Measurements from ENCODE around the gene ARHGAP28. TPM values are rescaled to one million over a fixed set of nuclear protein-coding genes. Genes with fewer than 3 reads are reported as not detected.

Gene ARHGAP28
- total RNA-seq, 2 experiments from 2014 or later, result not detected

DNA sequence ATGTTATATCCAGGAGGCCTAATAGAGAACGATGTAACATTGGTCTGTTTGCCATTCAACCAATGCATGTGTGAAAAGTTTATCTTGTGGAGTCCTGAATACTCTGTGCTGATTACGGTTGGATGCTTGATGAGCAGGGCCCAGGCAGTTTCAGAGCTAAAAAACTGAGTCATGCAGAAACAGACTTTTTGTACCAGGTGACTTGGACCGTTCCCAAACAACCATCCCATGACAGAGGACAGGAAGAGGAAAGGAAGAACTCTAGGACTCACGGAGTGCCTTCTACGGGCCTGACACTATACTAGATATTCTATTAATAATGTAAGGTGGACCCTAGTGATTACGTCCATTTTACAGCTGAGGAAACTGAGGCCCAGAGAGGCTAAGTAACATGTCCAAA is 142.1 kb downstream of the ARHGAP28 start:
- Histone ChIP-seq H3K36me3 (ENCODE audit: insufficient read depth, low read length) (no peaks in the 10 kb centered on the region), H3K4me1 (ENCODE audit: insufficient read depth, low read length) (no peaks in the 10 kb centered on the region), H3K4me3 (ENCODE audit: low read length) (no peak overlapping the region), H3K27me3 (ENCODE audit: control insufficient read depth in 1 of 2, insufficient read depth in 2 of 2, low read length in 2 of 2) (no peaks in the 10 kb centered on the region), H3K9me3 (ENCODE audit: control insufficient read depth in 1 of 2, insufficient read depth in 1 of 2, low read length in 2 of 2) (no peaks in the 10 kb centered on the region), H3K27ac (ENCODE audit: low read depth in 1 of 2, low read length in 2 of 2) (no peak overlapping the region)
- DNase-seq (no peak), ATAC-seq (ENCODE audit: poor library complexity) (no peak)
- Mint-ChIP-seq H3K27me3 (peaks cover 4% of the 10 kb centered on the region), H3K9me3 (peaks cover 2% of the 10 kb centered on the region), H3K36me3 (ENCODE audit: low read depth) (no peaks in the 10 kb centered on the region), H3K27ac (no peak overlapping the region), H3K4me1 (ENCODE audit: low read depth) (no peaks in the 10 kb centered on the region), H3K4me3 (no peak overlapping the region)
- ChIA-PET CTCF (no interaction called here), POLR2A (no interaction called here)
- TF ChIP-seq, protein P1, sequence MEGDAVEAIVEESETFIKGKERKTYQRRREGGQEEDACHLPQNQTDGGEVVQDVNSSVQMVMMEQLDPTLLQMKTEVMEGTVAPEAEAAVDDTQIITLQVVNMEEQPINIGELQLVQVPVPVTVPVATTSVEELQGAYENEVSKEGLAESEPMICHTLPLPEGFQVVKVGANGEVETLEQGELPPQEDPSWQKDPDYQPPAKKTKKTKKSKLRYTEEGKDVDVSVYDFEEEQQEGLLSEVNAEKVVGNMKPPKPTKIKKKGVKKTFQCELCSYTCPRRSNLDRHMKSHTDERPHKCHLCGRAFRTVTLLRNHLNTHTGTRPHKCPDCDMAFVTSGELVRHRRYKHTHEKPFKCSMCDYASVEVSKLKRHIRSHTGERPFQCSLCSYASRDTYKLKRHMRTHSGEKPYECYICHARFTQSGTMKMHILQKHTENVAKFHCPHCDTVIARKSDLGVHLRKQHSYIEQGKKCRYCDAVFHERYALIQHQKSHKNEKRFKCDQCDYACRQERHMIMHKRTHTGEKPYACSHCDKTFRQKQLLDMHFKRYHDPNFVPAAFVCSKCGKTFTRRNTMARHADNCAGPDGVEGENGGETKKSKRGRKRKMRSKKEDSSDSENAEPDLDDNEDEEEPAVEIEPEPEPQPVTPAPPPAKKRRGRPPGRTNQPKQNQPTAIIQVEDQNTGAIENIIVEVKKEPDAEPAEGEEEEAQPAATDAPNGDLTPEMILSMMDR (IDR thresholded peaks at IDR 0.05), result no peak
- intact Hi-C loops (cut with DNase I, micrococcal nuclease), result no loop called here

- intact Hi-C loops (cut with DNase I, micrococcal nuclease), result no loop called here
- Mint-ChIP-seq H3K36me3 (ENCODE audit: low read depth) (no peaks in the 10 kb centered on the region), H3K27me3 (peaks cover 1% of the 10 kb centered on the region), H3K4me3 (no peak overlapping the region), H3K27ac (no peak overlapping the region), H3K9me3 (peaks cover 2% of the 10 kb centered on the region), H3K4me1 (ENCODE audit: low read depth) (no peaks in the 10 kb centered on the region)
- DNase-seq (no peak), ATAC-seq (ENCODE audit: poor library complexity) (no peak)
- Histone ChIP-seq H3K4me1 (ENCODE audit: insufficient read depth, low read length) (no peaks in the 10 kb centered on the region), H3K27me3 (ENCODE audit: control insufficient read depth in 1 of 2, insufficient read depth in 2 of 2, low read length in 2 of 2) (no peaks in the 10 kb centered on the region), H3K27ac (ENCODE audit: low read depth in 1 of 2, low read length in 2 of 2) (no peak overlapping the region), H3K9me3 (ENCODE audit: control insufficient read depth in 1 of 2, insufficient read depth in 1 of 2, low read length in 2 of 2) (peaks cover 0 to 5% of the 10 kb centered on the region in 2 experiments), H3K4me3 (ENCODE audit: low read length) (no peak overlapping the region), H3K36me3 (ENCODE audit: insufficient read depth, low read length) (no peaks in the 10 kb centered on the region)
- TF ChIP-seq, protein P1 (IDR thresholded peaks at IDR 0.05), result no peak
- CTCF ChIA-PET, result no interaction called here
- POLR2A ChIA-PET, result no interaction called here
Measured at GRCh38 chr18:6873040-6873751, 143.7 kb downstream of the ARHGAP28 start.

GRCh38 chr18:6874315-6874714 is 144.8 kb downstream of the ARHGAP28 start:
- no peaks in the 10 kb centered on the region for H3K36me3 Mint-ChIP-seq (ENCODE audit: low read depth)
- no peak overlapping the region for H3K4me3 Mint-ChIP-seq
- no peak overlapping the region for H3K4me3 ChIP-seq (ENCODE audit: low read length)
- H3K4me1 Mint-ChIP-seq (ENCODE audit: low read depth), result no peaks in the 10 kb centered on the region
- H3K9me3 ChIP-seq (ENCODE audit: control insufficient read depth in 1 of 2, insufficient read depth in 1 of 2, low read length in 2 of 2), result peaks cover 0 to 5% of the 10 kb centered on the region in 2 experiments
- no peaks in the 10 kb centered on the region for H3K36me3 ChIP-seq (ENCODE audit: insufficient read depth, low read length)
- intact Hi-C loops (cut with DNase I, micrococcal nuclease), result no loop called here
- H3K27ac ChIP-seq (ENCODE audit: low read depth in 1 of 2, low read length in 2 of 2), result no peak overlapping the region
- POLR2A ChIA-PET, result no interaction called here
- no peaks in the 10 kb centered on the region for H3K4me1 ChIP-seq (ENCODE audit: insufficient read depth, low read length)
- DNase-seq (no peak), ATAC-seq (ENCODE audit: poor library complexity) (no peak)
- TF ChIP-seq, protein P1 (IDR thresholded peaks at IDR 0.05), result no peak
- no peak overlapping the region for H3K27ac Mint-ChIP-seq
- no peaks in the 10 kb centered on the region for H3K27me3 Mint-ChIP-seq
- peaks cover 2% of the 10 kb centered on the region for H3K9me3 Mint-ChIP-seq
- CTCF ChIA-PET, result no interaction called here
- H3K27me3 ChIP-seq (ENCODE audit: control insufficient read depth in 1 of 2, insufficient read depth in 2 of 2, low read length in 2 of 2), result no peaks in the 10 kb centered on the region
